Neural cell (in vitro differentiated cells): ENCODE measurements around the gene CBLB. TPM values are rescaled to one million over a fixed set of nuclear protein-coding genes. Genes with fewer than 3 reads are reported as not detected.

Experiments
- H2AFZ ChIP-seq: fragments of 200-600, 300-800 bp; sonication (generic), shearing (Covaris generic); 2 replicates; pipeline ENCODE4 v1.6.0; 2014; ENCODE audit warnings: low read depth, mild to moderate bottlenecking, antibody characterized with exemption, low read length, moderate library complexity
- H3F3A ChIP-seq: fragments of 200-600 bp; shearing (Covaris generic); 2 replicates; pipeline ENCODE4 v1.6.1; 2016; ENCODE audit warnings: mild to moderate bottlenecking, moderate library complexity, mixed read lengths, antibody characterized with exemption, low read length; ENCODE audit not compliant: insufficient read depth, poor library complexity, severe bottlenecking
- H3K27ac ChIP-seq: fragments of 200-600, 300-800 bp; sonication (generic), shearing (Covaris generic); 2 replicates; pipeline ENCODE4 v1.5.1; 2014; ENCODE audit warnings: mild to moderate bottlenecking, low read length, moderate library complexity
- H3K27me3 ChIP-seq: fragments of 300-800, 200-600 bp; sonication (generic), shearing (Covaris generic); 2 replicates; pipeline ENCODE4 v1.6.0; 2014; ENCODE audit warnings: mild to moderate bottlenecking, low read depth, low read length, moderate library complexity; ENCODE audit not compliant: insufficient read depth
- H3K36me3 ChIP-seq: fragments of 300-800, 200-600 bp; sonication (generic), shearing (Covaris generic); 2 replicates; pipeline ENCODE4 v1.5.1; 2014; ENCODE audit warnings: mild to moderate bottlenecking, antibody characterized with exemption, low read length, moderate library complexity; ENCODE audit not compliant: insufficient read depth
- H3K4me2 ChIP-seq: fragments of 300-800, 200-600 bp; sonication (generic), shearing (Covaris generic); 2 replicates; pipeline ENCODE4 v1.6.0; 2014; ENCODE audit warnings: mild to moderate bottlenecking, low read length
- H3K4me3 ChIP-seq: fragments of 300-800, 200-600 bp; sonication (generic), shearing (Covaris generic); 2 replicates; pipeline ENCODE4 v1.5.1; 2014; ENCODE audit warnings: mild to moderate bottlenecking, low read length, moderate library complexity
- H3K79me2 ChIP-seq: fragments of 200-600 bp; shearing (Covaris generic); replicated peaks from 2 replicates; pipeline ENCODE4 v1.6.0; 2014; ENCODE audit warnings: mild to moderate bottlenecking, low read length, moderate library complexity; ENCODE audit not compliant: insufficient read depth
- H3K9ac ChIP-seq: fragments of 300-800, 200-600 bp; sonication (generic), shearing (Covaris generic); 2 replicates; pipeline ENCODE4 v1.6.1; 2016; ENCODE audit warnings: mild to moderate bottlenecking, low read length, mixed read lengths
- H3K9me2 ChIP-seq: fragments of 200-600 bp; shearing (Covaris generic); 2 replicates; pipeline ENCODE4 v1.6.1; 2016; ENCODE audit warnings: mild to moderate bottlenecking, low read length, mixed read lengths; ENCODE audit not compliant: insufficient read depth
- H3K9me3 ChIP-seq: fragments of 200-600, 300-800 bp; sonication (generic), shearing (Covaris generic); 2 replicates; pipeline ENCODE4 v1.6.1; 2016; ENCODE audit warnings: mild to moderate bottlenecking, mixed run types, low read length, moderate library complexity, mixed read lengths
- H4K20me1 ChIP-seq: fragments of 200-600 bp; shearing (Covaris generic); 2 replicates; pipeline ENCODE4 v1.6.1; 2016; ENCODE audit warnings: mild to moderate bottlenecking, mixed run types; ENCODE audit not compliant: insufficient read depth
- CTCF ChIP-seq: fragments of 450-650 bp; IDR thresholded peaks from 2 replicates; pipeline ENCODE4 v1.5.1; 2014; ENCODE audit warnings: antibody characterized with exemption, mild to moderate bottlenecking, moderate library complexity; ENCODE audit not compliant: poor library complexity, severe bottlenecking
- EP300 ChIP-seq: fragments of 450-650 bp; conservative IDR thresholded peaks from 2 replicates; pipeline ENCODE4 v1.6.1; 2014; ENCODE audit warnings: antibody characterized with exemption, mild to moderate bottlenecking, moderate library complexity; ENCODE audit not compliant: poor library complexity, severe bottlenecking
- EZH2 ChIP-seq: fragments of 200-600, 300-800 bp; shearing (Covaris generic), sonication (generic); IDR thresholded peaks from 2 replicates; pipeline ENCODE4 v1.6.1; 2014; ENCODE audit warnings: antibody characterized with exemption, low read length, borderline replicate concordance, mild to moderate bottlenecking; ENCODE audit not compliant: insufficient read depth, poor library complexity, severe bottlenecking
- MXI1 ChIP-seq: fragments of 450-650 bp; conservative IDR thresholded peaks from 2 replicates; pipeline ENCODE4 v1.6.1; 2014; ENCODE audit warnings: antibody characterized with exemption, mild to moderate bottlenecking; ENCODE audit not compliant: poor library complexity, severe bottlenecking
- POLR2AphosphoS5 ChIP-seq: IDR thresholded peaks from 2 replicates; pipeline ENCODE4 v1.6.1; 2012
- RAD21 ChIP-seq: fragments of 450-650 bp; conservative IDR thresholded peaks from 2 replicates; pipeline ENCODE4 v1.6.1; 2014; ENCODE audit warnings: antibody characterized with exemption, mild to moderate bottlenecking, moderate library complexity
- REST ChIP-seq: IDR thresholded peaks from 2 replicates; pipeline ENCODE4 v1.6.1; 2012; ENCODE audit warnings: borderline replicate concordance
- SMC3 ChIP-seq: fragments of 450-650 bp; conservative IDR thresholded peaks from 2 replicates; pipeline ENCODE4 v1.6.1; 2014; ENCODE audit warnings: antibody characterized with exemption, mild to moderate bottlenecking, moderate library complexity; ENCODE audit not compliant: poor library complexity
- TAF1 ChIP-seq: IDR thresholded peaks from 2 replicates; pipeline ENCODE4 v1.6.1; 2012; ENCODE audit warnings: low read depth
- polyA plus RNA-seq: library from polyadenylated mRNA; depleted of rRNA; stranded (reverse); fragments of >200 nt; gene quantifications from 2 replicates; pipeline ENCODE4 v1.2.3, GENCODE V29; 2014

CBLB gene
- polyA plus RNA-seq, 1 donor from 2014 or later: 36.4 TPM

DNA sequence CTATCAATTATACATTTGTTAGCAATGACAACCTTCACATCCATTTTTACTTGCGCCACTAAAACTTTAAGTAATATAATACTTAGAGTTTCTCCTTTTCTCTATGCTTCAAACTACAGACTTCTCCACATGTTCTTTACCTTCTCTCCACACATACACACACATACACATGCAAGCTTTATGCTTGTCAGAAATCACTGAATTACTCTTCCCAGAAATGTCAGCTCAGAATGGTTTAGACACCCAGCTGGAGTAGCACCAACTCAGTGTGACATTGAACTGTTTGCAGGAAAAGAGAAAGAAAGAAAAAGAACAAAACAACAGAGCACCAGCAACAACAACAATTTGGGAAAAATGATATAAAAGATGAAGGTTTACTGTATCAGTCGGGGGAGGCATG lies 20.9 kb downstream of the CBLB start:
- Histone ChIP-seq H2AFZ (no peak overlapping the region), H3K9ac (no peak overlapping the region), H3F3A (no peaks in the 10 kb centered on the region), H3K4me3 (no peak overlapping the region), H3K27me3 (no peaks in the 10 kb centered on the region), H3K9me2 (no peaks in the 10 kb centered on the region), H3K9me3 (no peaks in the 10 kb centered on the region), H4K20me1 (no peaks in the 10 kb centered on the region), H3K79me2 (peaks cover 21% of the 10 kb centered on the region), H3K4me2 (no peak overlapping the region), H3K27ac (no peak overlapping the region), H3K36me3 (peaks cover 15% of the 10 kb centered on the region)
- TF ChIP-seq RAD21 (no peak), CTCF (no peak), EP300 (no peak), REST (no peak), TAF1 (no peak), SMC3 (no peak), POLR2AphosphoS5 (no peak), MXI1 (peak; percentile 13), EZH2 (no peak)

- Histone ChIP-seq H3K9me2 (no peaks in the 10 kb centered on the region), H3K36me3 (peaks cover 15% of the 10 kb centered on the region), H3K9ac (no peak overlapping the region), H3F3A (no peaks in the 10 kb centered on the region), H3K27ac (no peak overlapping the region), H3K4me2 (no peak overlapping the region), H3K27me3 (no peaks in the 10 kb centered on the region), H4K20me1 (no peaks in the 10 kb centered on the region), H3K4me3 (no peak overlapping the region), H2AFZ (no peak overlapping the region), H3K79me2 (peaks cover 21% of the 10 kb centered on the region), H3K9me3 (no peaks in the 10 kb centered on the region)
- TF ChIP-seq EP300: no peak
- TF ChIP-seq REST: no peak
- TF ChIP-seq SMC3: no peak
- no peak for TF ChIP-seq EZH2
These were observed 21.4 kb downstream of the CBLB start for GRCh38 chr3:105847452-105847851.
